Measurements from ENCODE around the gene ADAM12.

- TF ChIP-seq CTCF (IDR thresholded peaks at IDR 0.05; ENCODE audit: extremely low read depth in 1 of 2, insufficient read depth in 1 of 2, low read depth in 1 of 2, low read length in 2 of 2) (no peak), MAX (IDR thresholded peaks at IDR 0.05; ENCODE audit: insufficient read depth, insufficient read length) (no peak), POLR2AphosphoS5 (IDR thresholded peaks at IDR 0.05; ENCODE audit: insufficient read depth, low read depth, low read length) (no peak), POLR2A (IDR thresholded peaks at IDR 0.05; ENCODE audit: low read depth, low read length) (no peak), EZH2 (IDR thresholded peaks at IDR 0.05; ENCODE audit: borderline replicate concordance, low read depth, low read length, severe bottlenecking) (no peak), MYC (IDR thresholded peaks at IDR 0.05; ENCODE audit: low read depth, low read length) (no peak), JUN (IDR thresholded peaks at IDR 0.05; ENCODE audit: borderline replicate concordance, insufficient read depth, insufficient read length, low read depth) (no peak), GATA2 (IDR thresholded peaks at IDR 0.05; ENCODE audit: insufficient read depth, insufficient read length, low read depth, low read length) (no peak), FOS (IDR thresholded peaks at IDR 0.05; ENCODE audit: borderline replicate concordance, insufficient read depth, low read length) (no peak)
Measured at GRCh38 chr10:126349676-126350075, 38.6 kb downstream of the ADAM12 start.
